Stimulated activated naive CD4-positive, alpha-beta T cell treated with Interleukin-2 at 50 U/mL for 16 hours (primary cell): ENCODE measurements around the gene SMAD6.

Experiments
- DNase-seq: peaks from one replicate; lab custom pipeline; 2025; lab: John Stamatoyannopoulos, UW

Gene SMAD6

GRCh38 chr15:66775127-66776105 lies 73.4 kb downstream of the SMAD6 start:
- DNase-seq: no peak

- no peak for DNase-seq
Measured at GRCh38 chr15:66777054-66777453, 75.0 kb downstream of the SMAD6 start.

GRCh38 chr15:66777596-66778313 lies 75.7 kb downstream of the SMAD6 start:
- no peak for DNase-seq

DNA sequence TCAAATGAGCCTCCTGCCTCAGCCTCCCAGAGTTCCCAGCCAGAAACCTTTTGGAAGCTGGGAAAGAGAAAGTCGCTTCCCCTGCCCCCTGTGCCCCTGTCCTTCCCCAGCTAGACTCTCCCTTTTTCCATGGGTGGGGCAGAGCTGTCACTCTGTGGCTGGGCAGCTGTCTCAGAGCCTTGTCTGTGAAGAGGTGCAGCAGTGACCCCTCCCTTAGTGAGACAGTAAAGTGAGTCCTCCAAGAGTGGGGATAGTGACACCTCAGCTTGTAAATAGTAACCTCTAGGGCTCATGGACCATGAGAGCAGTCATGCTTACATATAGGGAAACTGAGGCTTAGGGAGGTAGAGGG lies 76.3 kb downstream of the SMAD6 start:
- no peak for DNase-seq

DNA sequence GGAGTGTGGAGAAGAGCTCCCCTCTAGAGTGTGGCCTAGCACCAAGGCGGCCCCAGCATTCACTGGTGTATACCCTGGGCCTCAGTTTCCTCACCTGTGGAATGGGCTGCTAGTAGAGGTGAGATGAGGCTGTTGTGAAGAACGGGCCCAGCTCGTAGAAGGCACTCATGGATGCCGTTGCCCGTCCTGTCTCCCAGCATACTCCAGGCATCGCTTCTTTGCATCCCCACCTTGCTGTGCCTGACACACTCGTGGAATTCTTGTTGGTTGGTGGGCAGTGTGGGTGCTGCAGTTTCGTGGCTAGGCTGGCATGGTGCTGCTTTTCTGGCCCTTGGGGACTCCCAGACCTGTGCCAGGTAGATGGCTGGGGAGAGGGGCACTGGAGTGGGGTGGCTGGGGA lies 76.7 kb downstream of the SMAD6 start:
- DNase-seq: no peak

DNA sequence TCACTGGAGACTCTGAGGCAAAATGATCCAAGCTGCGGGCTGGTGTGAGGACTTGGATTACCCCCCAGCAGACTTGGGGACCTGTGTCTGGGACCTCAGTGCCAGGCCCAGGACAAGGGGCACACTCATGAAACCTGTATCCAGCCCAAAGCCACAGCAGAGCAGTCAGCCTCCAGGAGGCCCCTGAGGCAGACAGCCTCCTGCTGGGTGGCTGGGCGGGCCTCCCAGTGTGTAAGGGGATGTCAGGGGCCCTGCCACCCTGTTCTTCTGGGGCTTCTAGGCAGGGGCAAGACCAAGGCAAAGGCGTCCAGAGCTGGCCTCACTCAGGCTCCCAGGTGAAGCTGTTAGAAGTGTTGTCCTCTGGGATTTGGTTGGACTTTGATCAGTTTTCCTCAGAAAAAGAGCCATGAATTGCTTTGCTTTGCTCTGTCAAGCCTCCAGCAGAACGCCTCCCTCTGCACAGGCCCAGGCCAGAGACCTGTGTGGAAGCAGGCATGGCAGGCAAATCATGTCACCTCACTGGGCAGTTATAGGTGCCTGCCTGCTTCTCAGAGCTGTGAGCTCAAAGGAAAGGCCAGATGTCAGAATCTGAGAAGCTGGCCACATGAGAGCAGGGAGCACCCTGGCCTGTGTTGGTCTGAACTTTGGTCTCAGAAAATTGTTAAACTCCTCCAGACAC lies 77.4 kb downstream of the SMAD6 start:
- no peak for DNase-seq

GRCh38 chr15:66780172-66780972 lies 78.3 kb downstream of the SMAD6 start:
- no peak for DNase-seq

- DNase-seq: no peak
Measured at GRCh38 chr15:66780973-66781718, 79.1 kb downstream of the SMAD6 start.

DNA sequence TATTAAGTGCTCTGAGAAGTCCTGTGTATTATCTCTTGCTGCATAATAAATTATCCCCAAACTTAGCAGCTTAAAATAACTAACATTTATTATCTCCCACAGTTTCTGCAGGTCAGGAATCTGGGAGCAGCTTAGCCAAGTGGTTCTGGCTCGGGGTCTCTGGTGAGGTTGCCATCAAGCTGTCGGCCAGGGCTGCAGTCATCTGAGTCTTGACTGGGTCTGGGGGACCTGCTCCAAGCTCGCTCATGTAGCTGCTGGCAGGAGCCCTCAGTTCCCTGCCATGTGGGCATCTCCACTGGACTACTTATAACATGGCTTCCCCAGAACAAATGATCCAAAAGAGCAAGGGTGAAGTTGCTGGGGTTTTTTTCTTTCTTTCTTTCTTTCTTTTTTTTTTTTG lies 80.7 kb downstream of the SMAD6 start:
- no peak for DNase-seq

- no peak for DNase-seq
Measured at GRCh38 chr15:66783314-66783713, 81.3 kb downstream of the SMAD6 start.

DNA sequence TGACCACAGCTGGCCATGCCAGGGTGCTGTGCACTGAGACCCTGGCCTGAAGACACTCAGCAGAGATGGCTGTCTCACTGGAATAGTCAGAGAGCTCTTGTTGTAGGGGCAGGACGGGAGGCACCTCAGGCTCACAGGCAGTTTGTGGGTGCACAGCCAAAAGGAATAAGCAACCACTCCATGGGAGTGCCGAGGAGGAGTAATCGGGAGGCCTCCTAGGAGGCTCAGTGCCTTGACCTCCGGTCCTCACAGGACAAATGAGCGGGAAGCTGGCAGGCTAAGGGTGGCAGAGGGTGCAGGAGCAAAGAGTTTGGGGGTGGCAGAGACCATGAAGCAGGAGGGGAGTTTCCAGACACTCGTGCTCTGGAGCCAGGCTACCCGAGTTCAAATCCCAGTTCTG lies 81.7 kb downstream of the SMAD6 start:
- DNase-seq: no peak

GRCh38 chr15:66784174-66784573 lies 82.1 kb downstream of the SMAD6 start:
- DNase-seq: no peak

GRCh38 chr15:66785637-66786036 lies 83.6 kb downstream of the SMAD6 start:
- no peak for DNase-seq

- no peak for DNase-seq
Measured at GRCh38 chr15:66786222-66786621, 84.2 kb downstream of the SMAD6 start.

GRCh38 chr15:66786708-66787488 lies 84.9 kb downstream of the SMAD6 start:
- DNase-seq: no peak

- no peak for DNase-seq
Measured at GRCh38 chr15:66787489-66787871, 85.4 kb downstream of the SMAD6 start.

DNA sequence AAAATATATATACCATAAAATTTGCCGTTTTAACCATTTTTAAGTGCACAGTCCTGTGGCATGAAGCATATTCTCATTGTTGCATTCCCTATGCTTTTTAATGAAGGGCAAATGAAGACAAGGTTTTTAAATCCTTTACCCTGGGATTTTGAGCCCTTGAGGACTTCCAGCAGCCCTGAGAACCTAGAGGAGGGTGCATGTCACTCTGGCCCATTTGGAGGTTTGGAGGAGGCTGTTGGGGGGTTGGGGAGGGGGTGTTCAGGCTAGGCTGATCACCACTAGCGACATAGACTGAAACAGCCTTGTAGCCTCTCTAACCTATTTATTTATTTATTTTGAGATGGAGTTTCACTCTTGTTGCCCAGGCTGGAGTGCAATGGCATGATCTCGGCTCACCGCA lies 86.0 kb downstream of the SMAD6 start:
- no peak for DNase-seq

GRCh38 chr15:66789029-66790025 lies 87.3 kb downstream of the SMAD6 start:
- no peak for DNase-seq

- DNase-seq: no peak
Measured at GRCh38 chr15:66795851-66796250, 93.8 kb downstream of the SMAD6 start.
